Myometrial cell (primary cell): ENCODE results near the gene ZNF146. TPM values are rescaled to one million over a fixed set of nuclear protein-coding genes. Genes with fewer than 3 reads are reported as not detected.

Experiments
- total RNA-seq: library from RNA; depleted of rRNA; stranded (reverse); fragments of >200 nt; gene quantifications from 2 replicates; pipeline ENCODE4 v1.2.3, GENCODE V29; 2015

Gene ZNF146
- 49.3 and 53.2 TPM in 2 replicates for total RNA-seq

DNA sequence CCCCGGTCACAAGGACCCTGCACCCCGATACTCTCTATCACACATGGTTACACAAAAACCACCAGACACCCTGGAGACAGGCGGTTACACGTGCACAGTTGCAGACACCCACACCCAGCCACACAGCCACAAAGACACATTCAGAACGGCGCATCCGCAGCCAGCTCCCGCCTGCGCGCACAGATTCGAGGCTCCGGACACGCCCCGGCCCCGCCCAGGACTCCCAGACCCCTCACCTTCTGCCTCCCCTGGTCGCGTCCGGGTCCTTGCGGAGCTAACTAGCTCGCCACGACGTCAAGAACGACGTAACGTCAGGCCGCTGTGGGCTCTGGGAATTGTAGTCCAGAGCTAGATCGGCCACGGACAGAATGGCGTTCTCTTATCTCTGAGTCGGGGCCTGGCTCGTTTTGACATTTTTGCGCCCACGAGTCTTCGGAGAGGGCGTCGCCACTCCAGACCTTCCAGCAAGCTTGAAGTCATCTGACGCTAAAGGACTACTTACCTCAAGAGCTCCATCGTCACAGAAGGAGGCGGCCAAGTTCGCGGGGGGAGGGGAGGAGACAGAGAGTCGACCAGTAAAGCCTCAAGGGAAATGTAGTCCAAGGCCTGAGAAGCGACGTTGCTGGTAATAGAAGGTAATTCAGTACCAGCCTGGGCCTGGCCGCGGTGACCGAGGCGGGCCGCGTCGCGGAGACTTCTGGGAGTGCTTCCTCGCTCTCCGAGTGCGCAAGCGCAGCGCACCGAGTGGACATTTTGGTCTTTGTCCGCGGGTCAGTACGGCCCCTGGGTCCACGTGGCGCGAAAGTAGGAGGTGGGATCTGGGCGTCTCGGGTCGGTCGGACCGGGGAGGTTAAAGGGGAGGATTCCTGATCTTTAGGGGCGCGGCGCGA is at the start of gene ZNF146, which contains the start of gene ZNF565:
Gene ZNF146, plus strand, starts transcription at position 721 of the 890 bp plus-strand sequence. CDS start 21,335 bp downstream, outside the sequence.
Gene ZNF565, minus strand, starts transcription at position 280 of the 890 bp plus-strand sequence. CDS start 12,680 bp downstream, outside the sequence.

Other genes with a start within 250 kb of the ZNF146 start
- 20.4 and 34.9 TPM in 2 replicates for gene SDHAF1, start 219.9 kb upstream of the ZNF146 start, total RNA-seq
- gene SYNE4, start 206.3 kb upstream of the ZNF146 start, total RNA-seq = 0.18 TPM in 1 of 2 replicates, not detected in the other
- gene ALKBH6, start 200.9 kb upstream of the ZNF146 start, total RNA-seq = 27.5 and 29.4 TPM in 2 replicates
- 9.2 and 11.5 TPM in 2 replicates for gene CLIP3, start 182.2 kb upstream of the ZNF146 start, total RNA-seq
- 8.4 and 9.0 TPM in 2 replicates for gene THAP8, start 160.8 kb upstream of the ZNF146 start, total RNA-seq
- 9.4 and 11.5 TPM in 2 replicates for gene WDR62, start 160.2 kb upstream of the ZNF146 start, total RNA-seq
- not detected in 2 replicates for gene OVOL3, start 104.0 kb upstream of the ZNF146 start, total RNA-seq
- gene POLR2I, start 100.2 kb upstream of the ZNF146 start, total RNA-seq = 36.3 and 40.9 TPM in 2 replicates
- gene TBCB, start 99.6 kb upstream of the ZNF146 start, total RNA-seq = 296 and 316 TPM in 2 replicates
- gene CAPNS1, start 75.0 kb upstream of the ZNF146 start, total RNA-seq = 228 and 269 TPM in 2 replicates
- gene COX7A1, start 62.7 kb upstream of the ZNF146 start, total RNA-seq = 5.5 and 17.6 TPM in 2 replicates
- gene ZNF565, start 441 bp upstream of the ZNF146 start, total RNA-seq = 0.29 and 1.6 TPM in 2 replicates
- gene ZFP14, start 164.1 kb downstream of the ZNF146 start, total RNA-seq = 0.89 and 1.2 TPM in 2 replicates
- gene ZFP82, start 203.5 kb downstream of the ZNF146 start, total RNA-seq = 1.4 and 5.5 TPM in 2 replicates